IMR-90 (cell line): ENCODE measurements around the gene ARHGAP8.

Experiments
- BHLHE40 ChIP-seq: fragments of 150-350 bp; IDR thresholded peaks from 2 replicates; pipeline ENCODE4 v1.6.1; 2016; ENCODE audit warnings: mild to moderate bottlenecking, low read depth, low read length
- CTCF ChIP-seq: conservative IDR thresholded peaks from 2 replicates; pipeline ENCODE4 v1.5.1; 2012; ENCODE audit warnings: mild to moderate bottlenecking, low read depth, low read length, improper control_type of control experiment
- FOS ChIP-seq: fragments of 150-350 bp; IDR thresholded peaks from 2 replicates; pipeline ENCODE4 v1.6.1; 2016; ENCODE audit warnings: low read depth, low read length
- MAFK ChIP-seq: IDR thresholded peaks from 2 replicates; pipeline ENCODE4 v1.6.1; 2012; ENCODE audit warnings: low read depth, low read length, improper control_type of control experiment
- POLR2A ChIP-seq: IDR thresholded peaks from 2 replicates; pipeline ENCODE4 v1.6.1; 2012; ENCODE audit warnings: mild to moderate bottlenecking, low read depth, low read length
- RAD21 ChIP-seq: IDR thresholded peaks from 2 replicates; pipeline ENCODE4 v1.6.1; 2012; ENCODE audit warnings: low read length, improper control_type of control experiment
- RCOR1 ChIP-seq: IDR thresholded peaks from 2 replicates; pipeline ENCODE4 v1.6.1; 2012; ENCODE audit warnings: mild to moderate bottlenecking, low read length, improper control_type of control experiment; ENCODE audit not compliant: insufficient replicate concordance
- RFX5 ChIP-seq: IDR thresholded peaks from 2 replicates; pipeline ENCODE4 v1.8.0; 2012; ENCODE audit warnings: low read depth, mild to moderate bottlenecking, low read length, moderate library complexity

GRCh38 chr22:44827666-44828190 lies 75.4 kb downstream of the ARHGAP8 start:
- TF ChIP-seq CTCF (no peak), POLR2A (no peak), RAD21 (no peak), MAFK (no peak), RFX5 (no peak), FOS (no peak), RCOR1 (no peak), BHLHE40 (no peak)
